Astrocyte (in vitro differentiated cells and primary cell): Measurements from ENCODE around the gene CDC14B. TPM values are rescaled to one million over a fixed set of nuclear protein-coding genes. Genes with fewer than 3 reads are reported as not detected.
A peak's percentile ranks its signal among the peaks of the same experiment; 100 is the strongest.

Source experiments
- DNase-seq: peaks from one replicate; pipeline ENCODE4 v3.0.0-alpha.2; 2010; ENCODE audit warnings: low read depth
- FAIRE-seq: peaks from 2 replicates; lab custom pipeline; 2011; peaks lifted over from hg19 to GRCh38; lab: Jason Lieb, UNC
- H2AFZ ChIP-seq: 2 replicates; pipeline ENCODE4 v1.6.0; 2012; ENCODE audit warnings: low read depth, low read length, inconsistent platforms
- H3K27ac ChIP-seq: 2 replicates; pipeline ENCODE4 v1.5.1; 2011; ENCODE audit warnings: low read depth, low read length, inconsistent platforms
- H3K27me3 ChIP-seq: 2 replicates; pipeline ENCODE4 v1.6.0; 2011; ENCODE audit warnings: low read length, inconsistent platforms; ENCODE audit not compliant: insufficient read depth
- H3K36me3 ChIP-seq: 2 replicates; pipeline ENCODE4 v1.5.1; 2011; ENCODE audit warnings: low read length, inconsistent platforms; ENCODE audit not compliant: insufficient read depth
- H3K4me1 ChIP-seq: 2 replicates; pipeline ENCODE4 v1.5.1; 2011; ENCODE audit warnings: low read length, inconsistent platforms; ENCODE audit not compliant: insufficient read depth
- H3K4me2 ChIP-seq: 2 replicates; pipeline ENCODE4 v1.6.0; 2012; ENCODE audit warnings: low read length, inconsistent platforms
- H3K4me3 ChIP-seq: 2 replicates; pipeline ENCODE4 v1.5.1; 2011; ENCODE audit warnings: low read depth, mild to moderate bottlenecking, low read length, inconsistent platforms; ENCODE audit not compliant: insufficient read depth
- H3K79me2 ChIP-seq: 2 replicates; pipeline ENCODE4 v1.6.0; 2012; ENCODE audit warnings: mild to moderate bottlenecking, low read length, inconsistent platforms; ENCODE audit not compliant: insufficient read depth
- H3K9ac ChIP-seq: 2 replicates; pipeline ENCODE4 v1.6.0; 2012; ENCODE audit warnings: mild to moderate bottlenecking, low read length, inconsistent platforms
- H3K9me3 ChIP-seq: 2 replicates; pipeline ENCODE4 v1.5.1; 2012; ENCODE audit warnings: low read depth, mild to moderate bottlenecking, low read length, inconsistent platforms; ENCODE audit not compliant: insufficient read depth
- H4K20me1 ChIP-seq: 2 replicates; pipeline ENCODE4 v1.6.0; 2012; ENCODE audit warnings: low read length, inconsistent platforms; ENCODE audit not compliant: insufficient read depth
- H3K27ac Mint-ChIP-seq: one replicate; pipeline ENCODE4 v1.8.0; 2021; ENCODE audit warnings: mild to moderate bottlenecking, mixed read lengths; ENCODE audit not compliant: unreplicated experiment
- H3K27me3 Mint-ChIP-seq: one replicate; pipeline ENCODE4 v1.8.0; 2021; ENCODE audit warnings: low read depth, mixed read lengths; ENCODE audit not compliant: unreplicated experiment
- H3K36me3 Mint-ChIP-seq: one replicate; pipeline ENCODE4 v1.8.0; 2021; ENCODE audit warnings: low read depth, mixed read lengths; ENCODE audit not compliant: unreplicated experiment
- H3K4me1 Mint-ChIP-seq: one replicate; pipeline ENCODE4 v1.8.0; 2021; ENCODE audit warnings: low read depth, mixed read lengths; ENCODE audit not compliant: unreplicated experiment
- H3K4me3 Mint-ChIP-seq: one replicate; pipeline ENCODE4 v1.8.0; 2021; ENCODE audit warnings: mild to moderate bottlenecking, moderate library complexity, mixed read lengths; ENCODE audit not compliant: unreplicated experiment
- H3K9me3 Mint-ChIP-seq: one replicate; pipeline ENCODE4 v1.8.0; 2021; ENCODE audit warnings: mild to moderate bottlenecking, mixed read lengths; ENCODE audit not compliant: unreplicated experiment
- CTCF ChIP-seq: IDR thresholded peaks from 2 replicates; pipeline ENCODE4 v1.5.1; 2011; ENCODE audit warnings: low read depth, mild to moderate bottlenecking, inconsistent platforms, low read length, moderate library complexity; ENCODE audit not compliant: insufficient read depth
- EZH2 ChIP-seq: IDR thresholded peaks from 2 replicates; pipeline ENCODE4 v1.6.1; 2012; ENCODE audit warnings: mild to moderate bottlenecking, low read length, inconsistent platforms; ENCODE audit not compliant: insufficient read depth
- total RNA-seq: library from RNA; stranded (reverse); gene quantifications from 2 replicates; pipeline ENCODE4 v1.2.1, GENCODE V29; 2021

CDC14B gene
- total RNA-seq, 1 donor from 2014 or later = 22.5 TPM

GRCh38 chr9:96500696-96501632 is 118.7 kb downstream of the CDC14B start:
- H3K27me3 Mint-ChIP-seq = no peaks in the 10 kb centered on the region
- H3K9me3 ChIP-seq = no peaks in the 10 kb centered on the region

DNA sequence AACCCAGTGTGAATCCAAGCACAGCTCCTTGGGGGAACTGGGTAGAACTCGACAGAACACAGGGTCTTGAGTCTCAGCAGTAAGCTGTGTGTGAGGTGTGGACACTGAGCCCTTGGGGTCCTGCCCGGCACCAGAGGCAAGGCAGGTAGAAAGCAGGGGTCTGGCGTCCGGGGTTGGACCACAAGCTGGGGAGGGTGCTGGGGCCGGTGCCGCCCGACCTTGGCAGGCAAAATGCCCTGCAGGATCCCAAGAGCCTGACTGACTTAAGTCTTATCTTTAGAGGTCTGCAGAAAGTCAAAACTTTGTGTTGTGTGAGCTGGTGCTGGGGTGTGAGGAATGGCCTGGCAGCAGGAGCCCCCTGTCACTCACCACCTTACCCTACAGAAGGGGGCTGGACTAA is 120.4 kb downstream of the CDC14B start:
- Histone ChIP-seq H3K27ac (no peak overlapping the region), H3K4me3 (no peak overlapping the region), H3K4me2 (no peak overlapping the region), H3K9ac (no peak overlapping the region), H2AFZ (no peak overlapping the region), H3K27me3 (no peaks in the 10 kb centered on the region), H4K20me1 (no peaks in the 10 kb centered on the region), H3K36me3 (no peaks in the 10 kb centered on the region), H3K4me1 (peaks cover 4% of the 10 kb centered on the region), H3K79me2 (no peaks in the 10 kb centered on the region), H3K9me3 (no peaks in the 10 kb centered on the region)
- FAIRE-seq (no peak), DNase-seq (no peak)
- no peak for TF ChIP-seq CTCF
- TF ChIP-seq EZH2 = no peak
- no peaks in the 10 kb centered on the region for H3K27me3 Mint-ChIP-seq
- H3K9me3 Mint-ChIP-seq = no peaks in the 10 kb centered on the region
- peaks cover 35% of the 10 kb centered on the region for H3K4me1 Mint-ChIP-seq
- H3K27ac Mint-ChIP-seq = peak overlapping the region; percentile 83
- no peak overlapping the region for H3K4me3 Mint-ChIP-seq
- H3K36me3 Mint-ChIP-seq = peaks cover 14% of the 10 kb centered on the region

More at GRCh38 chr9:96500696-96501632, 118.7 kb downstream of the CDC14B start:
- Histone ChIP-seq H3K9ac (no peak overlapping the region), H4K20me1 (no peaks in the 10 kb centered on the region), H3K36me3 (no peaks in the 10 kb centered on the region), H3K4me1 (no peaks in the 10 kb centered on the region), H3K27ac (no peak overlapping the region), H3K4me2 (peak overlapping the region; percentile 3), H3K27me3 (no peaks in the 10 kb centered on the region), H3K4me3 (no peak overlapping the region), H2AFZ (no peak overlapping the region), H3K79me2 (no peaks in the 10 kb centered on the region)
- peaks cover 28% of the 10 kb centered on the region for H3K4me1 Mint-ChIP-seq
- H3K36me3 Mint-ChIP-seq = peaks cover 15% of the 10 kb centered on the region
- no peaks in the 10 kb centered on the region for H3K9me3 Mint-ChIP-seq
- FAIRE-seq = no peak
- peak; percentile 83 for DNase-seq
- peak overlapping the region; percentile 93 for H3K27ac Mint-ChIP-seq
- no peak for TF ChIP-seq CTCF
- no peak for TF ChIP-seq EZH2
- no peak overlapping the region for H3K4me3 Mint-ChIP-seq

- no peaks in the 10 kb centered on the region for H4K20me1 ChIP-seq
Observed at GRCh38 chr9:96498796-96499195, 120.8 kb downstream of the CDC14B start.

More at GRCh38 chr9:96498796-96499195, 120.8 kb downstream of the CDC14B start:
- Mint-ChIP-seq H3K9me3 (no peaks in the 10 kb centered on the region), H3K4me3 (no peak overlapping the region), H3K27me3 (no peaks in the 10 kb centered on the region), H3K4me1 (peaks cover 35% of the 10 kb centered on the region), H3K36me3 (peaks cover 13% of the 10 kb centered on the region), H3K27ac (peak overlapping the region; percentile 83)
- no peak overlapping the region for H3K4me2 ChIP-seq
- H2AFZ ChIP-seq = no peak overlapping the region
- no peak overlapping the region for H3K9ac ChIP-seq
- H3K27me3 ChIP-seq = no peaks in the 10 kb centered on the region
- H3K36me3 ChIP-seq = no peaks in the 10 kb centered on the region
- DNase-seq = no peak
- TF ChIP-seq CTCF = no peak
- no peak for TF ChIP-seq EZH2
- H3K27ac ChIP-seq = no peak overlapping the region
- peaks cover 4% of the 10 kb centered on the region for H3K4me1 ChIP-seq
- no peaks in the 10 kb centered on the region for H3K9me3 ChIP-seq
- H3K4me3 ChIP-seq = no peak overlapping the region
- no peaks in the 10 kb centered on the region for H3K79me2 ChIP-seq
- FAIRE-seq = no peak
